H9 (cell line): Measurements from ENCODE around the gene CAPN14. TPM values are rescaled to one million over a fixed set of nuclear protein-coding genes. Genes with fewer than 3 reads are reported as not detected.

Source experiments
- DNase-seq: peaks from one replicate; pipeline ENCODE4 v3.0.0-alpha.2; 2017
- H2AFZ ChIP-seq: one replicate; pipeline ENCODE4 v1.6.1; 2013; ENCODE audit warnings: mild to moderate bottlenecking, low read length, control low read depth, moderate library complexity
- H2AK5ac ChIP-seq: 2 replicates; pipeline ENCODE4 v1.6.1; 2013; ENCODE audit warnings: low read length, control low read depth, mixed read lengths; ENCODE audit not compliant: insufficient read length
- H2BK120ac ChIP-seq: one replicate; pipeline ENCODE4 v1.6.1; 2013; ENCODE audit warnings: low read depth, mild to moderate bottlenecking, low read length, control low read depth, inconsistent platforms; ENCODE audit not compliant: poor library complexity, severe bottlenecking
- H2BK12ac ChIP-seq: 2 replicates; pipeline ENCODE4 v1.6.1; 2013; ENCODE audit warnings: low read length, control low read depth, mixed read lengths, low read depth; ENCODE audit not compliant: insufficient read length
- H2BK15ac ChIP-seq: 2 replicates; pipeline ENCODE4 v1.6.1; 2013; ENCODE audit warnings: low read depth, low read length, control low read depth
- H2BK20ac ChIP-seq: one replicate; pipeline ENCODE4 v1.6.1; 2013; ENCODE audit warnings: low read depth, mild to moderate bottlenecking, low read length, control low read depth, inconsistent platforms; ENCODE audit not compliant: poor library complexity, severe bottlenecking
- H2BK5ac ChIP-seq: 2 replicates; pipeline ENCODE4 v1.6.1; 2013; ENCODE audit warnings: low read length, control low read depth, mixed read lengths; ENCODE audit not compliant: insufficient read length
- H3K14ac ChIP-seq: 2 replicates; pipeline ENCODE4 v1.6.1; 2013; ENCODE audit warnings: low read length, control low read depth; ENCODE audit not compliant: insufficient read depth
- H3K18ac ChIP-seq: 2 replicates; pipeline ENCODE4 v1.6.1; 2013; ENCODE audit warnings: low read depth, mild to moderate bottlenecking, mixed read lengths, low read length, control low read depth; ENCODE audit not compliant: insufficient read length
- H3K23ac ChIP-seq: 2 replicates; pipeline ENCODE4 v1.6.1; 2013; ENCODE audit warnings: low read length, control low read depth, mixed read lengths, low read depth; ENCODE audit not compliant: insufficient read length
- H3K23me2 ChIP-seq: 2 replicates; pipeline ENCODE4 v1.6.1; 2013; ENCODE audit warnings: low read depth, mild to moderate bottlenecking, mixed read lengths, low read length, control low read depth; ENCODE audit not compliant: insufficient read length, poor library complexity, severe bottlenecking
- H3K27ac ChIP-seq: 2 replicates; pipeline ENCODE4 v1.5.1; 2013; ENCODE audit warnings: low read length, control low read depth, mixed read lengths, low read depth; ENCODE audit not compliant: insufficient read length
- H3K27me3 ChIP-seq: 2 replicates; pipeline ENCODE4 v1.6.1; 2013; ENCODE audit warnings: low read length, control low read depth, inconsistent platforms; ENCODE audit not compliant: insufficient read depth
- H3K4ac ChIP-seq: 2 replicates; pipeline ENCODE4 v1.6.1; 2013; ENCODE audit warnings: low read depth, mild to moderate bottlenecking, control low read depth, inconsistent platforms, low read length, moderate library complexity
- H3K4me1 ChIP-seq: 2 replicates; pipeline ENCODE4 v1.6.1; 2013; ENCODE audit warnings: low read length, control low read depth, inconsistent platforms; ENCODE audit not compliant: insufficient read depth
- H3K4me2 ChIP-seq: 2 replicates; pipeline ENCODE4 v1.6.1; 2013; ENCODE audit warnings: low read length, control low read depth, mixed read lengths; ENCODE audit not compliant: insufficient read length, insufficient read depth
- H3K56ac ChIP-seq: 2 replicates; pipeline ENCODE4 v1.6.1; 2013; ENCODE audit warnings: low read depth, mild to moderate bottlenecking, mixed read lengths, low read length, control low read depth; ENCODE audit not compliant: insufficient read length
- H3K79me1 ChIP-seq: 2 replicates; pipeline ENCODE4 v1.6.1; 2013; ENCODE audit warnings: low read depth, mild to moderate bottlenecking, moderate library complexity, low read length, control low read depth, inconsistent platforms; ENCODE audit not compliant: insufficient read depth, poor library complexity, severe bottlenecking
- H3K79me2 ChIP-seq: 2 replicates; pipeline ENCODE4 v1.6.1; 2013; ENCODE audit warnings: low read length, control low read depth, inconsistent platforms; ENCODE audit not compliant: insufficient read depth
- H3K9ac ChIP-seq: 2 replicates; pipeline ENCODE4 v1.6.1; 2013; ENCODE audit warnings: low read length, control low read depth, mixed read lengths; ENCODE audit not compliant: insufficient read length; ENCODE audit errors: extremely low read depth
- H3K9me3 ChIP-seq: one replicate; pipeline ENCODE4 v1.6.1; 2013; ENCODE audit warnings: low read depth, low read length, inconsistent platforms; ENCODE audit not compliant: control insufficient read depth
- H3T11ph ChIP-seq: one replicate; pipeline ENCODE4 v1.6.1; 2013; ENCODE audit warnings: mild to moderate bottlenecking, low read length, control low read depth, inconsistent platforms
- H4K20me1 ChIP-seq: one replicate; pipeline ENCODE4 v1.6.1; 2013; ENCODE audit not compliant: control insufficient read depth, insufficient read length, insufficient read depth
- H4K5ac ChIP-seq: 2 replicates; pipeline ENCODE4 v1.6.1; 2013; ENCODE audit warnings: low read depth, mild to moderate bottlenecking, mixed read lengths, low read length, control low read depth; ENCODE audit not compliant: insufficient read length
- H4K8ac ChIP-seq: replicated peaks from 2 replicates; pipeline ENCODE4 v1.6.1; 2013; ENCODE audit warnings: low read length, control low read depth, mixed read lengths, low read depth; ENCODE audit not compliant: insufficient read length
- H4K91ac ChIP-seq: 2 replicates; pipeline ENCODE4 v1.6.1; 2013; ENCODE audit warnings: low read depth, mild to moderate bottlenecking, moderate library complexity, mixed read lengths, low read length, control low read depth; ENCODE audit not compliant: insufficient read length
- H3K27ac Mint-ChIP-seq, 3 experiments: 2 replicates in 2 of 3; 3 replicates in 1 of 3; pipeline ENCODE4 v1.8.0; 2020 to 2021; ENCODE audit warnings: mixed read lengths in 3 of 3, mild to moderate bottlenecking in 1 of 3, moderate library complexity in 1 of 3
- H3K27me3 Mint-ChIP-seq: 2 replicates; pipeline ENCODE4 v1.8.0; 2021; ENCODE audit warnings: low read depth, mild to moderate bottlenecking, moderate library complexity, mixed read lengths
- H3K36me3 Mint-ChIP-seq, 3 experiments: 2 replicates in 2 of 3; 3 replicates in 1 of 3; pipeline ENCODE4 v1.8.0; 2020 to 2021; ENCODE audit warnings: low read depth in 3 of 3, mixed read lengths in 3 of 3; ENCODE audit not compliant: insufficient read depth in 1 of 3
- H3K4me1 Mint-ChIP-seq, 2 experiments: 2 replicates each; pipeline ENCODE4 v1.8.0; 2020; ENCODE audit warnings: mixed read lengths in 2 of 2
- H3K4me3 Mint-ChIP-seq, 2 experiments: 2 replicates in 1 of 2; 3 replicates in 1 of 2; pipeline ENCODE4 v1.8.0; 2020 to 2021; ENCODE audit warnings: mild to moderate bottlenecking in 2 of 2, mixed read lengths in 2 of 2, moderate library complexity in 1 of 2
- H3K9me3 Mint-ChIP-seq, 2 experiments: 2 replicates in 1 of 2; 3 replicates in 1 of 2; pipeline ENCODE4 v1.8.0; 2020; ENCODE audit warnings: mild to moderate bottlenecking in 2 of 2, mixed read lengths in 2 of 2, moderate library complexity in 1 of 2
- WGBS: extraction: QIAGEN DNeasy Blood & Tissue Kit; methylation state at CpG from one replicate; pipeline ENCODE4 v1.1.7; 2013; ENCODE audit warnings: missing lambda C conversion rate, low lambda C conversion rate, mixed read lengths; ENCODE audit not compliant: insufficient read length; ENCODE audit errors: extremely low coverage; 5-methylcytosine and 5-hydroxymethylcytosine counted together
- total RNA-seq: library from RNA; stranded (reverse); gene quantifications from 2 replicates; pipeline ENCODE4 v1.2.1, GENCODE V29; 2021
- TF ChIP-seq, protein P1 (sequence below): fragments of 200-600 bp; sonication (generic); conservative IDR thresholded peaks from 3 replicates; pipeline ENCODE4 v1.8.0; 2021; ENCODE audit warnings: antibody characterized with exemption, mild to moderate bottlenecking

CAPN14 gene
- total RNA-seq, 1 experiment from 2014 or later, result 0.09 TPM

GRCh38 chr2:31207790-31208189 lies 9.5 kb downstream of the CAPN14 start:
- Histone ChIP-seq H3K4me1 (no peaks in the 10 kb centered on the region), H3K18ac (no peak overlapping the region), H2BK20ac (no peak overlapping the region), H2AFZ (no peak overlapping the region), H3K9ac (no peak overlapping the region), H4K5ac (no peak overlapping the region), H4K20me1 (no peaks in the 10 kb centered on the region), H3K23ac (no peak overlapping the region), H3K4me2 (no peak overlapping the region), H3K9me3 (no peaks in the 10 kb centered on the region), H2BK120ac (no peak overlapping the region), H3K56ac (no peak overlapping the region), H3K23me2 (no peaks in the 10 kb centered on the region), H3K27me3 (no peaks in the 10 kb centered on the region), H2BK15ac (no peak overlapping the region), H3K79me2 (no peaks in the 10 kb centered on the region), H4K91ac (no peak overlapping the region), H2BK5ac (no peak overlapping the region), H3T11ph (no peak overlapping the region), H3K79me1 (no peaks in the 10 kb centered on the region), H3K14ac (no peak overlapping the region), H2BK12ac (no peak overlapping the region), H4K8ac (no peak overlapping the region), H3K27ac (no peak overlapping the region), H3K4ac (no peak overlapping the region), H2AK5ac (no peak overlapping the region)
- DNase-seq, result no peak
- Mint-ChIP-seq H3K27ac (peak overlapping the region in 1 of 3 experiments; percentile 85; a peak in 1 of 7 replicates), H3K4me1 (peaks cover 16 to 20% of the 10 kb centered on the region in 2 experiments), H3K9me3 (no peaks in the 10 kb centered on the region; a peak in 1 of 5 replicates), H3K27me3 (peaks cover 1% of the 10 kb centered on the region; the same call in 1 of the 2 replicates), H3K36me3 (no peaks in the 10 kb centered on the region), H3K4me3 (no peak overlapping the region)
- no CpG with 5 or more reads among the region's 2 CpGs for WGBS
- TF ChIP-seq, protein P1, sequence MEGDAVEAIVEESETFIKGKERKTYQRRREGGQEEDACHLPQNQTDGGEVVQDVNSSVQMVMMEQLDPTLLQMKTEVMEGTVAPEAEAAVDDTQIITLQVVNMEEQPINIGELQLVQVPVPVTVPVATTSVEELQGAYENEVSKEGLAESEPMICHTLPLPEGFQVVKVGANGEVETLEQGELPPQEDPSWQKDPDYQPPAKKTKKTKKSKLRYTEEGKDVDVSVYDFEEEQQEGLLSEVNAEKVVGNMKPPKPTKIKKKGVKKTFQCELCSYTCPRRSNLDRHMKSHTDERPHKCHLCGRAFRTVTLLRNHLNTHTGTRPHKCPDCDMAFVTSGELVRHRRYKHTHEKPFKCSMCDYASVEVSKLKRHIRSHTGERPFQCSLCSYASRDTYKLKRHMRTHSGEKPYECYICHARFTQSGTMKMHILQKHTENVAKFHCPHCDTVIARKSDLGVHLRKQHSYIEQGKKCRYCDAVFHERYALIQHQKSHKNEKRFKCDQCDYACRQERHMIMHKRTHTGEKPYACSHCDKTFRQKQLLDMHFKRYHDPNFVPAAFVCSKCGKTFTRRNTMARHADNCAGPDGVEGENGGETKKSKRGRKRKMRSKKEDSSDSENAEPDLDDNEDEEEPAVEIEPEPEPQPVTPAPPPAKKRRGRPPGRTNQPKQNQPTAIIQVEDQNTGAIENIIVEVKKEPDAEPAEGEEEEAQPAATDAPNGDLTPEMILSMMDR, result no peak
